Karpas-422 (cell line): ENCODE data around the gene NDUFV1. TPM values are rescaled to one million over a fixed set of nuclear protein-coding genes. Genes with fewer than 3 reads are reported as not detected.
"Not testable (repeated sequence)": the region's sequence is repeated elsewhere in the genome, so short reads cannot be mapped to it uniquely, and the experiment has no call there.

Experiments used
- DNase-seq: peaks from one replicate; pipeline ENCODE4 v3.0.0-alpha.2; 2015
- H2AFZ ChIP-seq: fragments of 200-600 bp; sonication (generic); 2 replicates; pipeline ENCODE4 v1.6.1; 2014; ENCODE audit warnings: antibody characterized with exemption, low read length, mixed read lengths
- H3K27ac ChIP-seq: fragments of 200-600 bp; sonication (generic); 2 replicates; pipeline ENCODE4 v1.5.1; 2014; ENCODE audit warnings: mild to moderate bottlenecking, low read length, moderate library complexity
- H3K27me3 ChIP-seq: fragments of 200-600 bp; sonication (generic); 2 replicates; pipeline ENCODE4 v1.6.1; 2014; ENCODE audit warnings: low read length, mixed read lengths
- H3K36me3 ChIP-seq: fragments of 200-600 bp; sonication (generic); 2 replicates; pipeline ENCODE4 v1.6.1; 2014; ENCODE audit warnings: low read length, mixed read lengths; ENCODE audit not compliant: insufficient read depth
- H3K4me1 ChIP-seq: fragments of 200-600 bp; sonication (generic); 2 replicates; pipeline ENCODE4 v1.6.1; 2014; ENCODE audit warnings: mild to moderate bottlenecking, low read length, mixed read lengths
- H3K4me2 ChIP-seq: fragments of 200-600 bp; sonication (generic); 2 replicates; pipeline ENCODE4 v1.6.1; 2014; ENCODE audit warnings: low read length, low read depth, mild to moderate bottlenecking; ENCODE audit not compliant: poor library complexity, severe bottlenecking
- H3K4me3 ChIP-seq: fragments of 200-600 bp; sonication (generic); 2 replicates; pipeline ENCODE4 v1.5.1; 2014; ENCODE audit warnings: mild to moderate bottlenecking, antibody characterized with exemption, low read length, mixed read lengths
- H3K79me2 ChIP-seq: fragments of 200-600 bp; sonication (generic); 2 replicates; pipeline ENCODE4 v1.6.1; 2014; ENCODE audit warnings: mild to moderate bottlenecking, low read length, mixed read lengths
- H3K9ac ChIP-seq: fragments of 200-600 bp; sonication (generic); 2 replicates; pipeline ENCODE4 v1.6.0; 2014; ENCODE audit warnings: low read length
- H3K9me2 ChIP-seq: fragments of 200-600 bp; sonication (generic), shearing (Covaris generic); replicated peaks from 2 replicates; pipeline ENCODE4 v1.6.0; 2014; ENCODE audit warnings: mild to moderate bottlenecking, low read length, moderate library complexity; ENCODE audit not compliant: insufficient read depth
- H3K9me3 ChIP-seq: fragments of 300-700, 200-600 bp; sonication (generic); 2 replicates; pipeline ENCODE4 v1.6.1; 2014; ENCODE audit warnings: low read length, mixed read lengths
- H4K20me1 ChIP-seq: fragments of 200-600 bp; sonication (generic); 2 replicates; pipeline ENCODE4 v1.6.1; 2014; ENCODE audit warnings: mild to moderate bottlenecking, antibody characterized with exemption, low read length, low read depth; ENCODE audit not compliant: insufficient read depth
- total RNA-seq: library from RNA; depleted of rRNA; stranded (reverse); fragments of >200 nt; shearing (Covaris generic); gene quantifications from 2 replicates; pipeline ENCODE4 v1.2.3, GENCODE V29; 2014; ENCODE audit warnings: low replicate concordance

The NDUFV1 gene
- total RNA-seq, 1 experiment from 2014 or later, result 145 TPM

- H3K4me1 ChIP-seq, result peaks cover 32% of the 10 kb centered on the region
- no peak for DNase-seq
- H4K20me1 ChIP-seq, result no peaks in the 10 kb centered on the region
- peak overlapping the region; percentile 87 for H3K27ac ChIP-seq
- H3K36me3 ChIP-seq, result no peaks in the 10 kb centered on the region
- peak overlapping the region; percentile 59 for H3K9ac ChIP-seq
- no peaks in the 10 kb centered on the region for H3K27me3 ChIP-seq
- peak overlapping the region; percentile 66; the same call in 1 of the 2 replicates for H2AFZ ChIP-seq
- H3K9me2 ChIP-seq, result no peaks in the 10 kb centered on the region
- H3K4me2 ChIP-seq, result peak overlapping the region; percentile 86
- H3K79me2 ChIP-seq, result no peaks in the 10 kb centered on the region
- peak overlapping the region; percentile 59 for H3K4me3 ChIP-seq
- no peaks in the 10 kb centered on the region for H3K9me3 ChIP-seq
Measured at GRCh38 chr11:67601098-67601497, 5.6 kb upstream of the NDUFV1 start.

GRCh38 chr11:67604119-67604518, 2.6 kb upstream of the NDUFV1 start:
- Histone ChIP-seq H3K4me1 (peaks cover 48% of the 10 kb centered on the region), H3K79me2 (peaks cover 18% of the 10 kb centered on the region)
- H3K36me3 ChIP-seq, H3K9ac ChIP-seq, H4K20me1 ChIP-seq, H3K9me2 ChIP-seq, H2AFZ ChIP-seq, H3K27me3 ChIP-seq, H3K27ac ChIP-seq, DNase-seq, H3K4me3 ChIP-seq, H3K9me3 ChIP-seq, H3K4me2 ChIP-seq: not testable (repeated sequence)

- H3K4me1 ChIP-seq, result peaks cover 46% of the 10 kb centered on the region
- H3K4me2 ChIP-seq, result no peak overlapping the region
- H4K20me1 ChIP-seq, result peaks cover 3% of the 10 kb centered on the region; the same call in 1 of the 2 replicates
- no peaks in the 10 kb centered on the region for H3K9me3 ChIP-seq
- H2AFZ ChIP-seq, result no peak overlapping the region
- peaks cover 18% of the 10 kb centered on the region for H3K79me2 ChIP-seq
- H3K27ac ChIP-seq, result no peak overlapping the region
- H3K9ac ChIP-seq, result no peak overlapping the region
- DNase-seq, result no peak
- H3K9me2 ChIP-seq, result no peaks in the 10 kb centered on the region
- no peaks in the 10 kb centered on the region for H3K27me3 ChIP-seq
- H3K4me3 ChIP-seq, result no peak overlapping the region
- H3K36me3 ChIP-seq, result no peaks in the 10 kb centered on the region; the same call in 1 of the 2 replicates
Measured at GRCh38 chr11:67604815-67605214, 1.9 kb upstream of the NDUFV1 start.

GRCh38 chr11:67605231-67606011, 1.3 kb upstream of the NDUFV1 start:
- Histone ChIP-seq H4K20me1 (peaks cover 3% of the 10 kb centered on the region; the same call in 1 of the 2 replicates), H3K4me1 (peaks cover 40% of the 10 kb centered on the region), H3K4me2 (peak overlapping the region; percentile 91), H3K27me3 (no peaks in the 10 kb centered on the region), H3K9ac (0 out of 2 replicates have a peak overlapping the region, but pooled peaks have one; percentile 61), H3K4me3 (no peak overlapping the region), H3K79me2 (peaks cover 18% of the 10 kb centered on the region), H3K9me2 (no peaks in the 10 kb centered on the region), H2AFZ (no peak overlapping the region), H3K27ac (no peak overlapping the region), H3K36me3 (no peaks in the 10 kb centered on the region; the same call in 1 of the 2 replicates), H3K9me3 (no peaks in the 10 kb centered on the region)
- DNase-seq, result no peak

GRCh38 chr11:67606093-67606491, 644 bp upstream of the NDUFV1 start:
- Histone ChIP-seq H3K4me1 (peaks cover 33% of the 10 kb centered on the region), H3K36me3 (no peaks in the 10 kb centered on the region; the same call in 1 of the 2 replicates), H3K9ac (peak overlapping the region; percentile 61), H4K20me1 (peaks cover 3% of the 10 kb centered on the region; the same call in 1 of the 2 replicates), H3K4me3 (peak overlapping the region; percentile 90), H3K27ac (no peak overlapping the region), H3K79me2 (peaks cover 18% of the 10 kb centered on the region), H3K9me2 (no peaks in the 10 kb centered on the region), H3K4me2 (peak overlapping the region; percentile 91), H2AFZ (peak overlapping the region; percentile 74; the same call in 1 of the 2 replicates), H3K9me3 (no peaks in the 10 kb centered on the region), H3K27me3 (no peaks in the 10 kb centered on the region)
- no peak for DNase-seq

- Histone ChIP-seq H2AFZ (no peak overlapping the region), H3K9ac (peak overlapping the region; percentile 93), H3K27me3 (no peaks in the 10 kb centered on the region), H3K9me2 (no peaks in the 10 kb centered on the region), H3K79me2 (peaks cover 18% of the 10 kb centered on the region), H3K4me2 (peak overlapping the region; percentile 91), H3K4me1 (peaks cover 25% of the 10 kb centered on the region), H3K36me3 (no peaks in the 10 kb centered on the region; the same call in 1 of the 2 replicates), H3K4me3 (peak overlapping the region; percentile 90), H3K9me3 (no peaks in the 10 kb centered on the region), H3K27ac (no peak overlapping the region; the same call in 1 of the 2 replicates), H4K20me1 (peaks cover 3% of the 10 kb centered on the region; the same call in 1 of the 2 replicates)
- no peak for DNase-seq
Measured at GRCh38 chr11:67607507-67607906, 771 bp downstream of the NDUFV1 start.

- Histone ChIP-seq H2AFZ (no peak overlapping the region), H3K9me2 (no peaks in the 10 kb centered on the region), H3K36me3 (no peaks in the 10 kb centered on the region; the same call in 1 of the 2 replicates), H3K4me2 (peak overlapping the region; percentile 91), H3K4me3 (peak overlapping the region; percentile 90; the same call in 1 of the 2 replicates), H3K9ac (no peak overlapping the region), H3K9me3 (no peaks in the 10 kb centered on the region), H3K79me2 (peaks cover 18% of the 10 kb centered on the region), H3K27me3 (no peaks in the 10 kb centered on the region), H4K20me1 (peaks cover 3% of the 10 kb centered on the region; the same call in 1 of the 2 replicates), H3K4me1 (peaks cover 30% of the 10 kb centered on the region), H3K27ac (no peak overlapping the region)
- no peak for DNase-seq
Measured at GRCh38 chr11:67608486-67608885, 1.8 kb downstream of the NDUFV1 start.

GRCh38 chr11:67609316-67609715, 2.6 kb downstream of the NDUFV1 start:
- Histone ChIP-seq H3K27me3 (no peaks in the 10 kb centered on the region), H3K4me2 (no peak overlapping the region), H3K9me3 (no peaks in the 10 kb centered on the region), H3K9me2 (no peaks in the 10 kb centered on the region), H2AFZ (no peak overlapping the region), H3K4me1 (peaks cover 36% of the 10 kb centered on the region), H3K36me3 (no peaks in the 10 kb centered on the region; the same call in 1 of the 2 replicates), H3K9ac (no peak overlapping the region), H3K79me2 (peaks cover 18% of the 10 kb centered on the region), H3K4me3 (no peak overlapping the region), H3K27ac (no peak overlapping the region), H4K20me1 (peaks cover 3% of the 10 kb centered on the region; the same call in 1 of the 2 replicates)
- no peak for DNase-seq
